ACC112 (cell line): ENCODE measurements around the gene HOATZ.

Source experiments
- H2AFZ ChIP-seq: fragments of 200-600 bp; sonication (generic); one replicate; pipeline ENCODE4 v1.6.0; 2017; ENCODE audit warnings: antibody characterized with exemption, low read length; ENCODE audit not compliant: unreplicated experiment
- H3K27ac ChIP-seq: fragments of 200-600 bp; sonication (generic); 2 replicates; pipeline ENCODE4 v1.5.1; 2014; ENCODE audit warnings: low read depth, mild to moderate bottlenecking, antibody characterized with exemption, low read length, moderate library complexity
- H3K27me3 ChIP-seq: fragments of 200-600 bp; sonication (generic); 2 replicates; pipeline ENCODE4 v1.6.1; 2014; ENCODE audit warnings: mild to moderate bottlenecking, antibody characterized with exemption, low read length, moderate library complexity, mixed read lengths; ENCODE audit not compliant: insufficient read depth
- H3K36me3 ChIP-seq: fragments of 200-600 bp; sonication (generic); 2 replicates; pipeline ENCODE4 v1.6.1; 2016; ENCODE audit warnings: mild to moderate bottlenecking, antibody characterized with exemption, low read length, moderate library complexity, mixed read lengths; ENCODE audit not compliant: insufficient read depth
- H3K4me1 ChIP-seq: fragments of 200-600 bp; sonication (generic); one replicate; pipeline ENCODE4 v1.6.1; 2016; ENCODE audit warnings: low read length, mixed read lengths; ENCODE audit not compliant: insufficient read depth, unreplicated experiment, control insufficient read depth
- H3K4me3 ChIP-seq: fragments of 200-600 bp; sonication (generic); 2 replicates; pipeline ENCODE4 v1.5.1; 2014; ENCODE audit warnings: mild to moderate bottlenecking, low read depth, low read length
- H3K79me2 ChIP-seq: fragments of 200-600 bp; sonication (generic); one replicate; pipeline ENCODE4 v1.6.0; 2016; ENCODE audit warnings: low read length; ENCODE audit not compliant: control insufficient read depth, unreplicated experiment, insufficient read depth

HOATZ gene

DNA sequence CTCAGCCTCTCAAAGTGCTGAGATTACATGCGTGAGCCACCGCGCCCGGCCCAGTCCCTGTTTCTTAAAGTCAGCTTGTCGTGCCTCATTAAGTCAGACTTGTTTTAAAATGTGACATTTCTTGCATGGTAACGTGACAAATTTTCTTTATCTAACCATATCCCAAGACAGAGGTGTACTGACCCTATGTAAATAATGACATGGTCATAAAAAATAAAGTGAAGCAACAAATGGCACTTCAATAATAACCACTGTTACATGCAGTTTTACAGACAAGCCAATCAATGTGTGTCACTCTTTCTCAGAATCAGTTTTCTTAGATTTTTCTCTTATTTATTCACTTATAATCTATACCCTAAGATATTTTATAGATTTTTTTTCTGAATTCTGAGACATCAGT, 61.2 kb downstream of the HOATZ start:
- H2AFZ ChIP-seq = no peak overlapping the region
- H3K36me3 ChIP-seq = no peaks in the 10 kb centered on the region
- no peak overlapping the region for H3K4me3 ChIP-seq
- H3K79me2 ChIP-seq = no peaks in the 10 kb centered on the region
- H3K4me1 ChIP-seq = peaks cover 21% of the 10 kb centered on the region
- no peak overlapping the region for H3K27ac ChIP-seq
- H3K27me3 ChIP-seq = no peaks in the 10 kb centered on the region

DNA sequence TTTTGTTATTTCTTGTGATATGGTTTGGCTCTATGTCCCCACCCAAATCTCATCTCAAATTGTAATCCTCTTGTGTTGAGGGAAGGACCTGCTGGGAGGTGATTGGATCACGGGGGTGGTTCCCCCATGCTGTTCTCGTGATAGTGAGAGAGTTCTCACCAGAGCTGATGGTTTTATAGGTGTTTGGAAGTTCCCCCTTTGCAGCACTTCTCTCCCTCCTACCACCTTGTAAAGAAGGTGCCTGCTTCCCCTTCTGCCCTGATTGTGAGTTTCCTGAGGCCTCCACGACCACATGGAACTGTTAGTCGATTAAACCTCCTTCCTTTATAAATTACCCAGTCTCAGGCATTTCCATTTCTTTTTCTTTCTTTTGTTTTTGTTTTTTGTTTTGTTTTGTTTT, 63.2 kb downstream of the HOATZ start:
- Histone ChIP-seq H3K4me3 (no peak overlapping the region), H3K79me2 (no peaks in the 10 kb centered on the region), H3K4me1 (peaks cover 14% of the 10 kb centered on the region)

DNA sequence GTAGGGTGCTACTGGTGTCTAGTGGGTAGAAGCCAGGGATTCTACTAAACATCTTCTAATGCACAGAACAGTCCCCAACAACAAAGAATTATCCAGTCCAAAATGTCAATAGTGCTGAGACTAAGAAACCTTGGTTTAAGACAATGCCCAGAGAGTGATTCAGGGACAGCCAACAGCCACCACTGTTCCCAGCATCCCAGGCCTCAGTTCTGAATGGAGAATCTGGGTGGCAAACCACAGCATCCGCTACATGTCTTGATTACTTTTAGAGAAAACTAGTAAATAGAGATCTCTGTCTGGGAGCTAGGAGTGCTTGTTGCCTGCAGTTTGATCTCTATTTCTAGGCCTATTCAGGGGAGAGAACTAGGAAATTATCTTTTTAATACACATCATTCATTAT, 66.8 kb downstream of the HOATZ start:
- no peaks in the 10 kb centered on the region for H3K27me3 ChIP-seq
- H3K36me3 ChIP-seq = no peaks in the 10 kb centered on the region
- no peaks in the 10 kb centered on the region for H3K79me2 ChIP-seq
- H3K4me1 ChIP-seq = peaks cover 8% of the 10 kb centered on the region
- no peak overlapping the region for H3K27ac ChIP-seq
- H3K4me3 ChIP-seq = no peak overlapping the region
- no peak overlapping the region for H2AFZ ChIP-seq

More for the DNA sequence above, 63.2 kb downstream of the HOATZ start:
- Histone ChIP-seq H2AFZ (no peak overlapping the region), H3K27me3 (no peaks in the 10 kb centered on the region), H3K36me3 (no peaks in the 10 kb centered on the region), H3K27ac (no peak overlapping the region)

- Histone ChIP-seq H3K36me3 (no peaks in the 10 kb centered on the region), H3K79me2 (no peaks in the 10 kb centered on the region), H3K4me3 (no peak overlapping the region), H2AFZ (no peak overlapping the region), H3K4me1 (peaks cover 8% of the 10 kb centered on the region), H3K27me3 (no peaks in the 10 kb centered on the region), H3K27ac (no peak overlapping the region)
Observed at GRCh38 chr11:111582163-111582562, 67.6 kb downstream of the HOATZ start.

GRCh38 chr11:111582881-111583280, 68.3 kb downstream of the HOATZ start:
- no peaks in the 10 kb centered on the region for H3K79me2 ChIP-seq
- H3K27ac ChIP-seq = no peak overlapping the region
- peaks cover 8% of the 10 kb centered on the region for H3K4me1 ChIP-seq
- no peak overlapping the region for H3K4me3 ChIP-seq
- no peaks in the 10 kb centered on the region for H3K27me3 ChIP-seq
- no peaks in the 10 kb centered on the region for H3K36me3 ChIP-seq
- no peak overlapping the region for H2AFZ ChIP-seq

DNA sequence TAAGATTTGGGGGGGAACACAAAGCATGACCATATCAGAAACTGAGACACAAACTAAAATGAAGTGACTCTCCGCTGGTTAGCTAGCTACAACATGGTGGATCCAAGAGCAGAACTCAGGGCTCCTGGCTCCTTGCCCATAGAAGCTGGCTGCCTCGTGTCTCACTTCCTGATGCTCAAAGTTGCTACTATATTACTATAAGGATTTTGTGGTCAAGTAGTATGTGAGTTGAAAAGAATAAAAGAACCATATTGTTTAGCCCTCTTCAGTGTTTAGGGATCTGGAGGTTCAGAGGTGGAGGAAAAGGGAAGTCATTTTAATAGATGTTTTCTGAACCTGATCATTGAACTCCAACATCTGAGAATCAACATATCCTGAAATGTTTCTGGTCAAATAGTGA, 70.8 kb downstream of the HOATZ start:
- Histone ChIP-seq H3K4me1 (peaks cover 8% of the 10 kb centered on the region), H3K4me3 (no peak overlapping the region), H3K27me3 (no peaks in the 10 kb centered on the region), H2AFZ (peak overlapping the region; percentile 41), H3K27ac (peak overlapping the region; percentile 12; the same call in 1 of the 2 replicates), H3K79me2 (no peaks in the 10 kb centered on the region), H3K36me3 (no peaks in the 10 kb centered on the region)

- Histone ChIP-seq H3K79me2 (no peaks in the 10 kb centered on the region), H3K36me3 (no peaks in the 10 kb centered on the region), H2AFZ (no peak overlapping the region), H3K4me3 (no peak overlapping the region), H3K27ac (no peak overlapping the region), H3K27me3 (no peaks in the 10 kb centered on the region), H3K4me1 (peaks cover 8% of the 10 kb centered on the region)
Observed at GRCh38 chr11:111586388-111586831, 71.8 kb downstream of the HOATZ start.
